Measurements from ENCODE around the gene FOXN1. TPM values are rescaled to one million over a fixed set of nuclear protein-coding genes. Genes with fewer than 3 reads are reported as not detected.

Gene FOXN1
- total and polyA plus RNA-seq, 2 donors (not counting 1 experiment from before 2014, with no cell fraction given) = not detected

- Histone ChIP-seq H3K4me1 (ENCODE audit: control insufficient read depth, extremely low read depth, insufficient read depth, low read length) (peaks cover 3% of the 10 kb centered on the region), H3K4me3 (replicated peaks in 1 of 4; ENCODE audit: control extremely low read depth in 1 of 4, insufficient read depth in 1 of 4, low read depth in 3 of 4, low read length in 4 of 4) (no peak overlapping the region), H2AFZ (ENCODE audit: low read length) (no peak overlapping the region), H3K79me2 (ENCODE audit: control insufficient read depth, insufficient read depth, low read length) (no peaks in the 10 kb centered on the region), H3K36me3 (ENCODE audit: control insufficient read depth, insufficient read depth, low read length) (peaks cover 15% of the 10 kb centered on the region), H3K27me3 (ENCODE audit: control insufficient read depth, insufficient read depth, low read length) (no peaks in the 10 kb centered on the region), H3K4me2 (ENCODE audit: extremely low read depth, insufficient read depth, low read length) (no peak overlapping the region), H3K27ac (ENCODE audit: insufficient read depth, low read length) (no peak overlapping the region), H3K9ac (ENCODE audit: insufficient read depth, low read length) (no peak overlapping the region), H3K9me3 (ENCODE audit: control insufficient read depth, insufficient read depth, low read depth, low read length) (no peaks in the 10 kb centered on the region), H4K20me1 (ENCODE audit: control insufficient read depth, extremely low read depth, insufficient read depth, low read length) (no peaks in the 10 kb centered on the region)
- no peak for TF ChIP-seq EZH2 (IDR thresholded peaks at IDR 0.05; ENCODE audit: low read length, missing control alignments)
- TF ChIP-seq CTCF (conservative IDR thresholded peaks at IDR 0.05 in 1 of 2, IDR thresholded peaks at IDR 0.05 in 1 of 2; ENCODE audit: low read depth in 1 of 2, low read length in 2 of 2) = peak in 1 of 2 donors; percentile 40
- no peak for DNase-seq (ENCODE audit: low read depth in 2 of 2)
Observed at GRCh38 chr17:28554565-28554964, 48.4 kb downstream of the FOXN1 start.

- no peak overlapping the region for H3K4me3 ChIP-seq (replicated peaks in 1 of 4; ENCODE audit: control extremely low read depth in 1 of 4, insufficient read depth in 1 of 4, low read depth in 3 of 4, low read length in 4 of 4)
- no peaks in the 10 kb centered on the region for H3K79me2 ChIP-seq (ENCODE audit: control insufficient read depth, insufficient read depth, low read length)
- no peak overlapping the region for H3K4me2 ChIP-seq (ENCODE audit: extremely low read depth, insufficient read depth, low read length)
- H3K27me3 ChIP-seq (ENCODE audit: control insufficient read depth, insufficient read depth, low read length) = no peaks in the 10 kb centered on the region
- H3K9me3 ChIP-seq (ENCODE audit: control insufficient read depth, insufficient read depth, low read depth, low read length) = no peaks in the 10 kb centered on the region
- H3K9ac ChIP-seq (ENCODE audit: insufficient read depth, low read length) = no peak overlapping the region
- DNase-seq (ENCODE audit: low read depth in 2 of 2) = no peak
- peaks cover 3% of the 10 kb centered on the region for H3K4me1 ChIP-seq (ENCODE audit: control insufficient read depth, extremely low read depth, insufficient read depth, low read length)
- H3K27ac ChIP-seq (ENCODE audit: insufficient read depth, low read length) = no peak overlapping the region
- H2AFZ ChIP-seq (ENCODE audit: low read length) = no peak overlapping the region
- no peaks in the 10 kb centered on the region for H4K20me1 ChIP-seq (ENCODE audit: control insufficient read depth, extremely low read depth, insufficient read depth, low read length)
- H3K36me3 ChIP-seq (ENCODE audit: control insufficient read depth, insufficient read depth, low read length) = peaks cover 19% of the 10 kb centered on the region
- TF ChIP-seq CTCF (conservative IDR thresholded peaks at IDR 0.05 in 1 of 2, IDR thresholded peaks at IDR 0.05 in 1 of 2; ENCODE audit: low read depth in 1 of 2, low read length in 2 of 2) = no peak
Observed at GRCh38 chr17:28555022-28555421, 48.9 kb downstream of the FOXN1 start.

DNA sequence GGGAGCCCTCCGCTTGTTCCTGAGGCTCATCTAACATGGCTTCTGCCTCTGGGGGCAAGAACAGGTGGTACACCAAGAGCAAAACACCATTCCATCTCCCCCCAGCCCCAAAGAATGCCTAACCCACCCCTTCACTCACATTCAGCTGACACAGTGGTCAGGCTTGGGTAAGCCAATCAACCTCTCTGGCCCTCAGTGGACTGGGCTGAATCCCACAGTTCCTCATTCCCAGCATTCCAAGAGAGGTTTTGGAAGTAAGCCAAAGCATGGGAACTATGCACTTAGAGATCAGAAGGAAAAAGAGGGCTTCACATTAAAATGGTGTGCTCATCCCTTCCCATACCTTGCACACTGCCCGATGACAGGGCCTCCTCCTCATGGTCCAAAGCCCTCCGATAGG lies 57.3 kb downstream of the FOXN1 start:
- TF ChIP-seq CTCF (conservative IDR thresholded peaks at IDR 0.05 in 1 of 2, IDR thresholded peaks at IDR 0.05 in 1 of 2; ENCODE audit: low read depth in 1 of 2, low read length in 2 of 2) (no peak), EZH2 (IDR thresholded peaks at IDR 0.05; ENCODE audit: low read length, missing control alignments) (no peak)
- no peak overlapping the region for H3K27ac ChIP-seq (ENCODE audit: insufficient read depth, low read length)

More for the DNA sequence above, 57.3 kb downstream of the FOXN1 start:
- no peak overlapping the region for H3K4me2 ChIP-seq (ENCODE audit: extremely low read depth, insufficient read depth, low read length)
- no peak overlapping the region for H3K9ac ChIP-seq (ENCODE audit: insufficient read depth, low read length)
- no peaks in the 10 kb centered on the region for H4K20me1 ChIP-seq (ENCODE audit: control insufficient read depth, extremely low read depth, insufficient read depth, low read length)
- H3K4me3 ChIP-seq (replicated peaks in 1 of 4; ENCODE audit: control extremely low read depth in 1 of 4, insufficient read depth in 1 of 4, low read depth in 3 of 4, low read length in 4 of 4) = no peak overlapping the region
- peaks cover 9% of the 10 kb centered on the region for H3K36me3 ChIP-seq (ENCODE audit: control insufficient read depth, insufficient read depth, low read length)
- H2AFZ ChIP-seq (ENCODE audit: low read length) = no peak overlapping the region
- peaks cover 7% of the 10 kb centered on the region for H3K4me1 ChIP-seq (ENCODE audit: control insufficient read depth, extremely low read depth, insufficient read depth, low read length)
- DNase-seq (ENCODE audit: low read depth in 2 of 2) = peak; percentile 24 to 69
- no peaks in the 10 kb centered on the region for H3K27me3 ChIP-seq (ENCODE audit: control insufficient read depth, insufficient read depth, low read length)
- no peaks in the 10 kb centered on the region for H3K9me3 ChIP-seq (ENCODE audit: control insufficient read depth, insufficient read depth, low read depth, low read length)
- no peaks in the 10 kb centered on the region for H3K79me2 ChIP-seq (ENCODE audit: control insufficient read depth, insufficient read depth, low read length)

Data from fibroblast of lung (primary cell).